ENCODE results near the gene TOX2. TPM values are rescaled to one million over a fixed set of nuclear protein-coding genes. Genes with fewer than 3 reads are reported as not detected.
"Not testable (repeated sequence)": the region's sequence is repeated elsewhere in the genome, so short reads cannot be mapped to it uniquely, and the experiment has no call there.

Gene TOX2
- total RNA-seq, 1 donor from 2014 or later: 0.94 TPM

GRCh38 chr20:44038681-44039123 lies 124.0 kb downstream of the TOX2 start:
- no peaks in the 10 kb centered on the region for H3K4me1 Mint-ChIP-seq
- no peak overlapping the region for H3K27ac Mint-ChIP-seq
- no peaks in the 10 kb centered on the region for H3K36me3 Mint-ChIP-seq
- no peak for DNase-seq (ENCODE audit: low spot score in 2 of 2, unreplicated experiment in 2 of 2)
- H3K9me3 Mint-ChIP-seq: peaks cover 6% of the 10 kb centered on the region
- H3K4me3 Mint-ChIP-seq: no peak overlapping the region
- H3K27me3 Mint-ChIP-seq (ENCODE audit: low read depth): peaks cover 71% of the 10 kb centered on the region
- no peak for TF ChIP-seq CTCF (IDR thresholded peaks at IDR 0.05; ENCODE audit: unreplicated experiment)

- H3K4me1 Mint-ChIP-seq: no peaks in the 10 kb centered on the region
- TF ChIP-seq CTCF (IDR thresholded peaks at IDR 0.05; ENCODE audit: unreplicated experiment): no peak
- peaks cover 69% of the 10 kb centered on the region for H3K27me3 Mint-ChIP-seq (ENCODE audit: low read depth)
- no peaks in the 10 kb centered on the region for H3K36me3 Mint-ChIP-seq
- H3K9me3 Mint-ChIP-seq: peaks cover 6% of the 10 kb centered on the region
- no peak for DNase-seq (ENCODE audit: low spot score in 2 of 2, unreplicated experiment in 2 of 2)
- H3K4me3 Mint-ChIP-seq: no peak overlapping the region
- H3K27ac Mint-ChIP-seq: no peak overlapping the region
Measured at GRCh38 chr20:44039147-44039546, 124.5 kb downstream of the TOX2 start.

- peaks cover 5% of the 10 kb centered on the region for H3K9me3 Mint-ChIP-seq
- no peak for TF ChIP-seq CTCF (IDR thresholded peaks at IDR 0.05; ENCODE audit: unreplicated experiment)
- H3K36me3 Mint-ChIP-seq: no peaks in the 10 kb centered on the region
- H3K27ac Mint-ChIP-seq: no peak overlapping the region
- no peak for DNase-seq (ENCODE audit: low spot score in 2 of 2, unreplicated experiment in 2 of 2)
- peaks cover 69% of the 10 kb centered on the region for H3K27me3 Mint-ChIP-seq (ENCODE audit: low read depth)
- no peak overlapping the region for H3K4me3 Mint-ChIP-seq
- no peaks in the 10 kb centered on the region for H3K4me1 Mint-ChIP-seq
Measured at GRCh38 chr20:44039741-44040140, 125.1 kb downstream of the TOX2 start.

- no peak overlapping the region for H3K27ac Mint-ChIP-seq
- H3K4me3 Mint-ChIP-seq: no peak overlapping the region
- DNase-seq (ENCODE audit: low spot score in 2 of 2, unreplicated experiment in 2 of 2): no peak
- peaks cover 66% of the 10 kb centered on the region for H3K27me3 Mint-ChIP-seq (ENCODE audit: low read depth)
- no peaks in the 10 kb centered on the region for H3K9me3 Mint-ChIP-seq
- no peaks in the 10 kb centered on the region for H3K4me1 Mint-ChIP-seq
- no peak for TF ChIP-seq CTCF (IDR thresholded peaks at IDR 0.05; ENCODE audit: unreplicated experiment)
- no peaks in the 10 kb centered on the region for H3K36me3 Mint-ChIP-seq
Measured at GRCh38 chr20:44040202-44040915, 125.7 kb downstream of the TOX2 start.

GRCh38 chr20:44041001-44041400 lies 126.3 kb downstream of the TOX2 start:
- Mint-ChIP-seq H3K27ac (no peak overlapping the region), H3K27me3 (ENCODE audit: low read depth) (peaks cover 68% of the 10 kb centered on the region), H3K4me1 (no peaks in the 10 kb centered on the region), H3K36me3 (no peaks in the 10 kb centered on the region), H3K9me3 (no peaks in the 10 kb centered on the region), H3K4me3 (no peak overlapping the region)
- no peak for TF ChIP-seq CTCF (IDR thresholded peaks at IDR 0.05; ENCODE audit: unreplicated experiment)
- DNase-seq (ENCODE audit: low spot score in 2 of 2, unreplicated experiment in 2 of 2): no peak

- H3K4me3 Mint-ChIP-seq; H3K27ac Mint-ChIP-seq; H3K4me1 Mint-ChIP-seq; DNase-seq (ENCODE audit: low spot score in 2 of 2, unreplicated experiment in 2 of 2); H3K9me3 Mint-ChIP-seq; H3K36me3 Mint-ChIP-seq: not testable (repeated sequence)
- H3K27me3 Mint-ChIP-seq (ENCODE audit: low read depth): peaks cover 65% of the 10 kb centered on the region
Measured at GRCh38 chr20:44044712-44045111, 130.1 kb downstream of the TOX2 start.
